GM19463 (cell line): ENCODE data around the gene HNRNPK.
"Not testable (repeated sequence)": the region's sequence is repeated elsewhere in the genome, so short reads cannot be mapped to it uniquely, and the experiment has no call there.

Experiments used
- ATAC-seq: cut with Tn5 transposase; IDR thresholded peaks from one replicate; pipeline ENCODE4 v1.9.1; 2021; ENCODE audit warnings: mild to moderate bottlenecking, moderate library complexity; ENCODE audit not compliant: unreplicated experiment

HNRNPK gene

DNA sequence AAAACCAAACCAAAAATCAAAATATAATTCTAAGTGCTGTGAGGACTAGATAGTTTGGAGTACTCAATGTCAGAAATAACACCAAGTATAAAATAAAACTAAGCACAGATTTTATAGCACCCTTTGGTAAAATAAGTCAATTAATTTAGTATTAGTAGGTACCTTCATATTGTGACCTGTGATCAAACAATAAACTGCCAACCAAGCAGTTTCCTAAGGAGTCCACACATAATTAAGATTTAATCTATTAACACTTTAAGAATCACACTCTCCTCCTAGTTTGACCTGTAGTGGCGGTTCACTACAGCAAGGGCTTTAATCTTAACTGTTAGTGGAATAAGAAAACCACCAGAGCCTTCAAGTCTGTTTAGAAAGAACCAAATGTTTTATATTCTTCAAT is 2.8 kb downstream of the HNRNPK start:
- no peak for ATAC-seq

DNA sequence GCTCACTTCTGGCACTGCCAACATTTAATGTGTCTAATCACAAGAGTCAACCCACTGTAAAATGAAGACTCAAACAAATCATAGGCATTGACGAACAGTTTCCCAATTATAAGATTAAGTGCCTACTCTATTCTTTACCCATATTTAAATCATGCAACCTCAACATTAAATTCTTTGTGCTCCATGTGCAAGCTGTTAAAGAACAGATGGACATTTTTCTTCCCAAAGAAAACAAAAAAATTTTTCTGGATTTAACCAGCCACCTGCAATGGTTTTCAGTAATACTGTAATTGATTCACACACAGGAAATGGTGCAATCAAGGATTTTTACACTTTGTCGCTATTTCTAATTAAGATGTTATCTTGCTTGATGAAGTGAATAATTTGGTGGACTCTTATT is 3.6 kb downstream of the HNRNPK start:
- no peak for ATAC-seq

DNA sequence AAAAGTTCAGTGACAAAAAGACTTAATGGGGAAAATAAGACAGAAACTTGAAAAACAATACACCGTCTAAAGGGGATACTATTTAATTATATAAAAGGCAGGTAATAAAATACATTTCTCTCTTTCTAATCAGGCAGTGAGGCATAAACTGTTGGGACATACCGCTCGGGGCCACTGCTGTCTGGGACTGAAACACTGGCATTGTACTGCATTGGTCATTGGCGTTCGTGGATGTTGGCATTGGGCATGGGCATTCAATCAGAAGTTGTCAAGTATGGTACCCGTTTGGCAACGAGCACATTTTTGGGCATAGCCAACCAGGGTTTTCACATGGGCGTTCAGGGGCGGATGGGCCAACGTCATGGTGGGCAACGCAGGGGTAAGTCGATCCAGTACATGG is 4.7 kb downstream of the HNRNPK start:
- ATAC-seq = no peak

DNA sequence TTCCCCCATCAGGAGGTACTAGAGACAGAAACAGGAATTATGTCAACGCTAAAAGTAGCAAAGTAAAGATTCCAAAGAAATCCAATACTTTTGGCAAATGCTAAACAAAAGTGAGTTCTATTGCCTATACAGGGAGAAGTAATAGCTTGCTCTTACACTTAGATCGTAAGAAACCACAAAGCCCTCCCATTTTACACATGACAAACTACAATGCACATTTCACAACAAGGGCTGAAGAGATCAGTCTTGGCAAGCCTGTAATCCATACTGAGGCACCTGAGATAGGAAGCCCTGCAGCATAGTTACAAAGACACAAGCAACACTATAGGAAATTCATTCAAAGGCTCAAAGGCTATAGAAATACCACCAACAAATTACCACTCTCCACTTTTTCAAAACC is 7.7 kb downstream of the HNRNPK start:
- no peak for ATAC-seq

DNA sequence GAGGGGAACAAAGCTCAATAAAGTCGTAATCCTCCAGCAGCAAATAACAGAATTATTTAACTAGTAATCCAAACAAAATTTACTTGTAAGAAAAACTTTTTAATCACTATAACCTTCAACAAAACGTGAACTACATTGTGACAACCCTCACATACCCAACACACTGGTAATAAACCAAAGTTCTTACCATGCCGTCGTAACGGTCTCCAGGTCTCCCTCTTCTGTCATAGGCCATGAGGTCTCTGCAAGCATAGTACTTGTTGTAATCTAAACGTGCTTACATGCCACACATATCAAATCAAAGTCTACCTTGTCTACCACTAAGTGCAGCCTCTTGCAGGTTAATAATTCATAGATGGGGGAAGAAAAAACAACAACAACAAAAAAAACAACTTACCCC is 8.5 kb downstream of the HNRNPK start:
- ATAC-seq = no peak

DNA sequence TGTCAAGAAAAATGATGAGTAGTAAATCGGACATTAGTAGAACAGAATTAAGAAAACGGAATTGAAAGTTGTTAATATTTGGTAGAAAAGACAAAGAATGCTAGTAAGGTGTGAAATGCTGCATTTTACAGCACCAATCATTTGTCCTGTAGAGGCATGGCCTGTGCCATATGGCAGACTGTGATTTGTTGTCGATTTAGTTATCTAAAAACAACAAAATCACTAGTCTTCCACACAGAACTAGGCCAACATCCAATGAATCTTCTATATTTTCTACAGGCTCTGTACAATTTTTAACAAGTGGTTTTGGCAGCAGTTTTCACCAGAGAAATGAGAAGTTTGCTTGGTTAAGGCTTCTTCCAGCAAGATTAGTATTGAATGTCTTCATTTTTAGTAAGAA is 10.4 kb downstream of the HNRNPK start:
- no peak for ATAC-seq

DNA sequence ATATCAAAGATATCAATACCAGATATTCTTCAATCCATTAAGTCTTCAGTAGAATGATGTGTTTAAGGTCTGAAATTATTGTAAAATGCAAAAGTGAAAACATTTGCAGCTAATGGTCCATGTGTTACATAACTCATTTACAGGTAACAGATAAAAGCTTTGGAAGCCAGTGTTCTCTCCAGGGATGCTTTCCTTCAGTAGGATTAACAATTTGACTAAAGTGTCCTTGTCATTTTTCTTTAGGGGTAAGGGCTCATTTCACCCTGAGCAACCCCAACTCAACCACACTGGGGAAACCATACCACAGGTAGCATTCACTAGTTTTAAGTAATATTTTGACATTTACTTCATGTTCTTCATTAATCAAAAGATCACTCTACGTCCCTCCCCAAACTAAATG is 12.9 kb downstream of the HNRNPK start:
- ATAC-seq = no peak

DNA sequence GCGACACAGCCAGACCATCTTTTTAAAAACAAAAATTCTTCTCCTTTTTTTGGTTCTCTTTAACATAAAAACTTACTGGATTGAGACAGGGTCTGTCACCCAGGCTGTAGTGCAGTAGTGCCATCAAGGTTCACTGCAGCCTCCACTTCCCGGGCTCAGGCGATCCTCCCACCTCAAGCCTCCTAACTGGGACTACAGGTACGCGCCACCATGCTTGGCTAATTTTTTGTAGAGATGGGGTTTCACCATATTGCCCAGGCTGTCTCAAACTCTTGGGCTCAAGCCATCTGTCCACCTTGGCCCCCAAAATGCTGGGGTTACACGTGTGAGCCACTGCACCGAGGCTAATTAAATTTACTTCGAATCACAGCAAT is 13.8 kb downstream of the HNRNPK start:
- ATAC-seq = no peak

DNA sequence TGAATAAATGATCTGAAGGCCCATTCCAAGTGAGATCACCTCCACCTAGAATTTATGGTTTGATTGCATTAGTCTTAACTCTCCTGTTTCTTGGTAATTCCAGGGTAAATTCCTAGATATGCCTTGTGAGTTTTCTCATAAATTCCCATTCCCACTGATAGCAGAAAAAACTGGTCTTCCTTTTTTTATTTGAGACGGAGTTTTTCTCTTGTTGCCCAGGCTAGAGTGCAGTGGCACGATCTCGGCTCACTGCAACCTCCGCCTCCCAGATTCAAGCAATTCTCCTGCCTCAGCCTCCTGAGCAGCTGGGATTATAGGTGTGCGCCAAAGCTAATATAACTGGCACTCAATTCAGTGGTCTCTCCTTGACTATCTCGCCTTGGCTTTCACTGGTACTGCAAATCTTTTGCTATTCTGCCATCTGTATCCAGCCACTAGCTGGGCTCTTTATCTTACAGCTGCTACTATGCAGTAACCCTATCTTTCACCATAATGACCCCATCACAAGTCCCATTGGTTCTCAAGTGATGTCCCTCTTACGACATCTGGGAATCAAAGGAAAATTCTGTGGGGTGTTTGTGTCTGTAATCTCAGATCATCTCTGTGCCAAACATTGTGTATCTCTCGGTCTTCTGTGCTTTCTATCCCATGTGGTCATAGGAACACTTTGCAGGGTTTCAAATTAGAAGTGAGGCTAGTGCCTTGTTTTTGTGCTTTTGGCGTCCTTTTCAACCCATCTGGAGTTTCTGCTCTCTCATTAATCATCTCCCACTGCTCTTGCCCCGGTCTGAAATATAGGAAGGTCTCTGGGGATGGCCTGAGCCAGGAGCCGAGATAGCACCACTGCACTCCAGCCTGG is 14.4 kb downstream of the HNRNPK start:
- no peak for ATAC-seq

DNA sequence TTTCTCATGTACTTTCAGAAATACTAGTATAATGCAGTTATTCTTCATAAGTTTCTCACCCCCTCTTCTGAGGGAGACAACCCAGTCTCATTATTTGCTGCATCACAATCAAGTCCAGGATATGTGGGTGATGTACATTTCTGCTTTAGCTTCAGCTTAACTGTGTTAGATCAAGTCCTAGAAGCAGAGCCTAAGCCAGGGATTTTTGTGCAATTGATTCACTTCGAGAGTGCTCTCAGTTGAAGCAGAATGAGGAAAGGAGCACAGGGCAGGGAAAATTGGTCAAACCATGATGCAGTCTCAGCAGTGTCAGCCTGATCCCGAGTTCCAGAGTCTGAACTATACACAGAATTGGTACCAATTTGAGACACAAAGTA is 15.1 kb downstream of the HNRNPK start:
- ATAC-seq = no peak

DNA sequence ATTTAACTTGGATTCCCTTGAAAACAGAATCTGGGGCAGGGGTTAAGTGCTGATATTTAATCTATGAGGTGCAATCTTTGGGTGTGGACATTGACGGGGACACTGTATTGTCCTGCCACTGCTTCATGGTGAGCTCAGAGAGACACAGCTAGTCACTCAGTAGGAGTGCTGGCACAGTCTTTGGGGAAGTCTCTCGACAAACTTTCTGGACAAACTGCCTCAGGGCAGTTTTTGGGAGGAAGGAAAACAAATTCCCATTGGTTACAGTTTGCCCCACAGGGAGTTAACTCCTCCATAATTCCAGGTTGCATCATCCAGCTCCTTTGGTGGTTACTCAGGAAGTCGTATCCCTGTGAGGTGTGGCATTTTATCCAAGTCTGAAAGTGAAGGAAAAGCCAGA is 17.9 kb downstream of the HNRNPK start:
- ATAC-seq = no peak

DNA sequence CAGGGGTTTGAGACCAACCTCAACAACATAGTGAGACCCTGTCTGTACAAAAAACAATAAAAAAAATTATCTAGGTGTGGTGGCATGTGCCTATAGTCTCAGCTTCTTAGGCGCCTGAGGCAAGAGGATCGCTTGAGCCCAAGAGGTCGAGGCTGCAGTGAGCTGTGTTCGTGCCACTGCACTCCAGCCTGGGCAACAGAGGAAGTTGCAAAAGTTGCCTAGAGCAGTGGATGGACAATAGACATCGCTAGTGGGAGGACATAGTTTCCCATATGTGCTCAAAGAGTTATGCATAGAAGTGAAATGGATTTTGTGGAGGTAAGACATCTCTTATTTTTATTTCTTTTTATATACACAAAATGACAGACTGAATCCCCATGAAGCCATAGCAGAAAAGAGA is 19.0 kb downstream of the HNRNPK start:
- ATAC-seq = no peak

DNA sequence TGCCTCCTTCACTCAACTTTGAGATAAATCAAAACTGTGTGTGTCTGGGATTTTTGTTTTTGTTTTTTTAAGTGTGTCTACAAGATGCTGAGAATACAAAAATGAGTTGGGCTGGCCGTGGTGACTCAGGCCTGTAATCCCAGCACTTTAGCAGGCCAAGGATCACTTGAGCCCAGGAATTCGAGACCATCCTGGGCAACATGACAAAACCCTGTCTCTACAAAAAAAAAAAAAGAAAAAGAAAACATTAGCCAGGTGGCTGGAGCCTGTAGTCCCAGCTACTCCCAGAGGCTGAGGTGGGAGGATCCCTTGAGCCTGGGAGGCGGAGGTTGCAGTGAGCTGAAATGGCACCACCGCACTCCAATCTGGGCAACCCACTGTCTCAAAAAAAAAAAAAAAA is 21.0 kb downstream of the HNRNPK start:
- no peak for ATAC-seq

DNA sequence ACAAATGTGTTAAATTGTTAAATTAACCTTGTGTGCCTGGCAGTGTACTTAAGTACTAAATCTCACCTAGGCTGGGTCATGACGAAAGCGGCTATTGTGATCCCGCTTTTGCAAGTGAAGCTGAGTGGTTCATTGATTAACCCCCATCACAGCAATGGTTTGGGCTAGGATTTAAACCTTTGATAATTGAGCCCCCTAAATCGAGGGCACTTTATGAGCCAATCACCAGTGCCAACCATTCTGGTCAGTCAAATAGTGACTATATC is 22.8 kb downstream of the HNRNPK start:
- no peak for ATAC-seq

DNA sequence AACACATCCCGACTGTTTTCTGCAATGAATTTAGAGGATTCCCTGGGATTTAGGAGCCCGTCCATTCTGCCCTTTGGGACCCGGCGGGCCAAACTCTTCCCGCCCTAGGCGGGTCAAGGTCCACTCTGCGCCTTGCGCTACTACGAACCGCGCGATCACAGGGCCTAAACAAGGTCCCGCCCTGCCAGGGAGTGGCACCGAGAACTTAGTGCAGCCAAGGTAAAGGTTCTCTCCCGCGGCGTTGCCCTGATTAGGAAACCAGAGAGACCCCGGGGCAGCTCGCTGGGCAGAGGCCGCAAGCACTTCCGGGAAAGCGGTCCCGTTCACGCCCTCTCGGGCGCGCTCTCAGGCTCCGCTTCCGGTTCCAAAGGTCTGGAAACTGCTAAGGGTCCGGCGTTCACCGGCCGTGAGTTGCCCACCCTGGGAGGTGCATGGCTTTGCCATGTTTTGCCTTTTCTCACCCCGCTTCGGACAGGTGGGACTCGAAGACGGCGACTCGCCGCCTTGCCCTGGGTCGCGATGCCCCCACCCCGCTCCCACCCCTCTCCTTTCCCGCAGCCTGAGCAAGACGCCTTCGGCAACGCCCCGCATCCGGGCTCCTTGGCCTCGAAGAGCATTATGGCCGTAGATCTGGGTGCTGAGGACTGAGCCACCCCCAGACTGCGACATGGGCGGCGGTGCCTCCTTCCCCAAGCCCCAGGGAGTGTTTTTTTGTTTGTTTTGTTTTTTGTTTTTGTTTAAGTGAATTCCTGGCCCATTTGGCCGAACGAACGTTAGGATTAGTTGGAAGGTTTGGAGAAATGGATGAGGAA is 23.4 kb downstream of the HNRNPK start:
- ATAC-seq = peak; percentile 76

DNA sequence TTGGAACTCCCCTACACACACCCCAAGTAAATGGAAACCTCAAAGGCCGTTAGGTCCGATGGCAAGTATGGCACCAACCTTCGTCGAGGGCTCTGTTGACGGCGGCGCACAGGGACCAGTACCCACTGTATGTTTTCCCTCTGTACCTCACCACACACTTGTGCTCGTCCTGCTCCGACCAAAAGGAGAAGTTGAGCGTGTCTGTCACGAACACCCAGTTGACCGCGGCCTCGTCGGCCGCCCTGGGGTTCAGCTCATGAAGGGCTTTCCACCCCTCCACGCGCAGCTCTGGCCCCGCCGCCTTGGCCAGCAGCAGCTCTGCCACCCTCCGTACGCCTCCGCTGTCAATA is 24.0 kb downstream of the HNRNPK start:
- peak; percentile 58 for ATAC-seq

DNA sequence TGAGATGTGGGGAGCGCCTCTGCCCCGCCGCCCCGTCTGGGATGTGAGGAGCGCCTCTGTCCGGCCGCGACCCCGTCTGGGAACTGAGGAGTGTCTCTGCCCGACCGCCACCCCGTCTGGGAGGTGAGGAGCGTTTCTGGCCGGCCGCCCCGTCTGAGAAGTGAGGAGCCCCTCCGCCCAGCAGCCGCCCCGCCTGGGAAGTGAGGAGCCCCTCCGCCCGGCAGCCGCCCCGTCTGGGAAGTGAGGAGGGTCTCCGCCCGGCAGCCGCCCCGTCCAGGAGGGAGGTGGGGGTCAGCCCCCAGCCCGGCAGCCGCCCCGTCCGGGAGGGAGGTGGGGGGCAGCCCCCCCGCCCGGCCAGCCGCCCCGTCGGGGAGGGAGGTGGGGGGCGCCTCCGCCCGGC is 31.9 kb downstream of the HNRNPK start:
- not testable (repeated sequence) for ATAC-seq

DNA sequence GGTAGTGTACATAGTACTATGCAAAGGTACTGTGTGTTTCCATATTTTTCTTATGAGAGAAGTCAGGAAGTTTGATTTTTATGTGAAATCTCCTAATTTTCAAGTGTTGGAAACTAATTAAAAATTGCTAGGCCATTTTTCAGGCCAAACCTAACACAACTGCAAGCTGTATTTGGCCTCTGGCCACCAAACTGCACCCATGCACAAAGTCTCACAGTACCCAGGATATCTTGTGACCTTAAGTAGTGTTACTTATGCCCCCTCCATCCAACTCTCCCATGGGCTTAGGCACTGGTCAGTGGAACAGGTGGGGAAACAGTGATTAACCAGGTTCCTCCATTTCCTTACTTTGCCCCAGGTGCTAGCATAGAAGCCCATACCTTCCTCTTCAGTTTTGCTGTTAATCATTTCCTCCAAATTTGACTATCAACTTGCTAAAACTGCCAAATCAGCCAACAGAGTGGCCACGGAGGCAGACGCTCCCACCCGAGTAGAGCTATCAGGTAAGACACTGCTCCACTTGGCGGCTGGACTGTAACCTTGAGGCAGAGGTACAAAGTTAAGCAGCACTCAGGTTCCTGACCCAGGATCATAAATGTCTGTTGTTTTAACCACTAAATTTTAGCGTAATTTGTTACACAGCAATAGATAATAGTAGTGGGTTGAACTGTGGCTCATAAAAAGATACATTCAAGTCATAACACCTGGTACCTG is 39.3 kb downstream of the HNRNPK start:
- ATAC-seq = no peak

DNA sequence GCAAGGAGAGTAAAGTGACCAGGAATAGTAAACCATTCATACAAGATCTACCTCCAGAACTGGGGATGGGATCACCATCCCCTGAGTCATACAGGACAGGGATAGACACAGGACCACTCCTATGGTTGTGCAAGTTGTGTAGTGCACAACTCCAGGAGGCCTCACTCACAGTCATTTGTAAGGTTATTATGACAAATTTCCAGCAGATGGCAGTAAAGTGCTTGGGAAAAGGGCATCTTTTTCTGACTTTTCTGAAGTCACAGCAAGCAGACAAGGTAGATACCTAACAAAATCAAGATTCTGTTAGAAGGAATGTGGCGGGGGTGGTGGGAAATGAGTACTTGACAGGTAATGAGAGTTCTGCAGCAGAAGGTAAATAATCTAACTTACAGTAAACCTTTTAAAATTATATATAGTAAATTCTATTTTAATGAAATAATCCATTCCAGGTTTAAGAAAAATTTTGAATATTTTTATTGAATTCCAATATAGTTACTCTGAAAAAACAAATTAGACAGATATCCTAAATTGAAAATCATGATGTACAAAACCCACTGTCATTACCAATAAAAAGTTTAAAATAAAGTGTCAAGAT is 42.1 kb downstream of the HNRNPK start:
- peak; percentile 58 for ATAC-seq

DNA sequence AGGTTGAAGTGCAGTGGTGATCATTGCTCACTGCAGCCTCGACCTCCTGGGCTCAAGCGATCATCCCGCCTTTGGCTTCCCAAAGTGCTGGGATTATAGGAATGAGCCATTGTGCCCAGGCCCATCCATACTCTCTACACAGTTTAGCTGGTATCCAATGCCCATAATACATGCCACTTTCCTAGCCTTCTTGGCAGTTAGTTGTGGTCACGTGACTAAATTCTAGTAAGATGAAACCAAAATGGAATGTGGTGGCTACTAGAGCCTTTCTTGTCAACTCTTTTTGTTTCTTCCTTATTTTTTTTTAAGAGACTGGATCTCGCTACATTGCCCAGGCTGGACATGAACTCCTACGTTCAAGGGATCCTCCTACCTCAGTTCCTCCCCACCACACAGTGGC is 43.5 kb downstream of the HNRNPK start:
- no peak for ATAC-seq

DNA sequence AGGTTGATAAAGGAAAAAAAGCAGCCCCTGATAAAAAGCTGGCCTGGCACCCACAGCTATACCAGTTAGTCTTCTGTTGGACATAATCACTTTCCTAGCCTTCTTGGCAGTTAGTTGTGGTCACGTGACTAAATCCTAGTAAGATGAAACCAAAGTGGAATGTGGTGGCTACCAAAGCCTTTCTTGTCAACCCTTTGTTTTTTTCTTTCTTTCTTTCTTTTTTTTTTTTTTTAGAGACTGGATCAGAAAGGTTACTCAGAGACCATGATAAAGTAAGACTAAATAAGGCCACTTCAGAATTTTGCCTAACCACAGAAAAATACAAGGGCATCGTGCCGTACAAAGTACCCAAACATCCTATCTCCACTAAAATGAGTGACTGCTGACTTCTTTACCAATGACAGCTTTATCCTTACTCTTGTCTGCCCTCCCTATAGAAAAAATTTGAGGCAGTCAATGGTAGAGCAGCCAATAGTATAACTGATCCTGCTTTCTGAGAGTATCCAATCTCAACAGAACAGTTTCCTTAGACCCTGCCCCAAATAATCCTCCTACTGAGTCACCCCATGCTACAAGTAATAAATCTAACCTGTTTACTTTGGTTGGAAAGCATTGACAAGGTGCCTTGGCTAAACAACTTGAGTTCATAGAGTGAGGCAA is 44.6 kb downstream of the HNRNPK start:
- no peak for ATAC-seq
